ENCODE results near the gene RAI1. TPM values are rescaled to one million over a fixed set of nuclear protein-coding genes. Genes with fewer than 3 reads are reported as not detected.
A peak's percentile ranks its signal among the peaks of the same experiment; 100 is the strongest.

The RAI1 gene
- total RNA-seq, 1 donor from 2014 or later, result 31.2 TPM

- no peak overlapping the region for H3K4me3 Mint-ChIP-seq
- POLR2A ChIA-PET, result interaction anchor here (1.2 to 1.5 kb wide), 5 partner anchors 13 to 159 kb away, joined by 3 to 8 read pairs (median 5); partner anchors contain the start of genes DRC3 and TOM1L2
- H3K4me1 Mint-ChIP-seq, result peaks cover 35% of the 10 kb centered on the region
- no peak for DNase-seq
- intact Hi-C loops (cut with micrococcal nuclease), result no loop called here
- no peak for ATAC-seq (ENCODE audit: low read depth)
- no peaks in the 10 kb centered on the region for H3K9me3 Mint-ChIP-seq
- H3K27me3 Mint-ChIP-seq, result no peaks in the 10 kb centered on the region
- CTCF ChIA-PET, result interaction anchor here (2.1 kb wide), 1 partner anchor 18 kb away, joined by 5 read pairs; no protein-coding TSS in a partner anchor
- H3K36me3 Mint-ChIP-seq (ENCODE audit: low read depth), result no peaks in the 10 kb centered on the region
- TF ChIP-seq CTCF (IDR thresholded peaks at IDR 0.05), result no peak
- no peak overlapping the region for H3K27ac Mint-ChIP-seq
Measured at GRCh38 chr17:17841601-17842025, 160.4 kb downstream of the RAI1 start.

- TF ChIP-seq CTCF (IDR thresholded peaks at IDR 0.05), result no peak
- H3K27ac Mint-ChIP-seq, result peak overlapping the region; percentile 30
- POLR2A ChIA-PET, result interaction anchor here (1.2 kb wide), 1 partner anchor 12 kb away, joined by 3 read pairs; no protein-coding TSS in a partner anchor
- CTCF ChIA-PET, result interaction anchor here (2.1 kb wide), 1 partner anchor 17 kb away, joined by 5 read pairs; no protein-coding TSS in a partner anchor
- H3K27me3 Mint-ChIP-seq, result no peaks in the 10 kb centered on the region
- H3K9me3 Mint-ChIP-seq, result no peaks in the 10 kb centered on the region
- no peak overlapping the region for H3K4me3 Mint-ChIP-seq
- ATAC-seq (ENCODE audit: low read depth) (no peak), DNase-seq (no peak)
- H3K36me3 Mint-ChIP-seq (ENCODE audit: low read depth), result peaks cover 3% of the 10 kb centered on the region
- intact Hi-C loops (cut with micrococcal nuclease), result no loop called here
- peaks cover 31% of the 10 kb centered on the region for H3K4me1 Mint-ChIP-seq
Measured at GRCh38 chr17:17842111-17842876, 161.0 kb downstream of the RAI1 start.

- peaks cover 24% of the 10 kb centered on the region for H3K4me1 Mint-ChIP-seq
- ATAC-seq (ENCODE audit: low read depth) (no peak), DNase-seq (no peak)
- intact Hi-C loops (cut with micrococcal nuclease), result no loop called here
- CTCF ChIA-PET, result no interaction called here
- POLR2A ChIA-PET, result no interaction called here
- H3K27ac Mint-ChIP-seq, result no peak overlapping the region
- no peak overlapping the region for H3K4me3 Mint-ChIP-seq
- peaks cover 3% of the 10 kb centered on the region for H3K36me3 Mint-ChIP-seq (ENCODE audit: low read depth)
- H3K27me3 Mint-ChIP-seq, result no peaks in the 10 kb centered on the region
- no peak for TF ChIP-seq CTCF (IDR thresholded peaks at IDR 0.05)
- no peaks in the 10 kb centered on the region for H3K9me3 Mint-ChIP-seq
Measured at GRCh38 chr17:17843096-17843495, 161.8 kb downstream of the RAI1 start.

GRCh38 chr17:17844079-17844478, 162.8 kb downstream of the RAI1 start:
- Mint-ChIP-seq H3K9me3 (no peaks in the 10 kb centered on the region), H3K27me3 (no peaks in the 10 kb centered on the region), H3K36me3 (ENCODE audit: low read depth) (peaks cover 3% of the 10 kb centered on the region), H3K27ac (no peak overlapping the region), H3K4me3 (no peak overlapping the region), H3K4me1 (peaks cover 25% of the 10 kb centered on the region)
- TF ChIP-seq CTCF (IDR thresholded peaks at IDR 0.05), result no peak
- DNase-seq (no peak), ATAC-seq (ENCODE audit: low read depth) (no peak)
- POLR2A ChIA-PET, result no interaction called here
- CTCF ChIA-PET, result no interaction called here
- intact Hi-C loops (cut with micrococcal nuclease), result no loop called here

- Mint-ChIP-seq H3K4me3 (no peak overlapping the region), H3K4me1 (peaks cover 25% of the 10 kb centered on the region), H3K36me3 (ENCODE audit: low read depth) (peaks cover 3% of the 10 kb centered on the region), H3K27ac (no peak overlapping the region), H3K9me3 (no peaks in the 10 kb centered on the region), H3K27me3 (no peaks in the 10 kb centered on the region)
- no peak for ATAC-seq (ENCODE audit: low read depth)
- ChIA-PET CTCF (no interaction called here), POLR2A (no interaction called here)
- intact Hi-C loops (cut with micrococcal nuclease), result no loop called here
- no peak for TF ChIP-seq CTCF (IDR thresholded peaks at IDR 0.05)
- DNase-seq, result no peak
Measured at GRCh38 chr17:17844500-17844899, 163.2 kb downstream of the RAI1 start.
